ENCODE measurements around the gene ZP2. TPM values are rescaled to one million over a fixed set of nuclear protein-coding genes. Genes with fewer than 3 reads are reported as not detected.

ZP2 gene
- total and polyA plus RNA-seq, 12 donors, result not detected

DNA sequence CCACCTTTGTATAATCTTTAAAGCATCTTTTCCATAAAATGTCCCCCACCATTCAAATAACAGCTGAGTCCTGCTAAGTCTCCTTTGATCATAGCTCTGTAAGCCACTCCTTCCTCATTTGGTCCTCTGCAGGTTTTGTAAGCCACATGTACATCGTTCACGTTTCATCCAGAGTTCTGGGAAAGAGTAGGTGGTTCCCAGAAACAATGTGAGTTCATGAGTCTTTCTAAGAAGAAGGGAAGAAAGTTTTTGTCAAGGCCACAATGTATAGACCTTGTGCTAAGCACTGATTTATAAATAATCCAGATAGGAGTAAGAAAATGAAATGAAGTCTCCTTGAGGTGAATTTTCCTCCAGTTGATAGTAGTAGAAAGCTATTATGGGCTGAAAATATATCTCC is 13.4 kb upstream of the ZP2 start:
- TF ChIP-seq, protein P1, sequence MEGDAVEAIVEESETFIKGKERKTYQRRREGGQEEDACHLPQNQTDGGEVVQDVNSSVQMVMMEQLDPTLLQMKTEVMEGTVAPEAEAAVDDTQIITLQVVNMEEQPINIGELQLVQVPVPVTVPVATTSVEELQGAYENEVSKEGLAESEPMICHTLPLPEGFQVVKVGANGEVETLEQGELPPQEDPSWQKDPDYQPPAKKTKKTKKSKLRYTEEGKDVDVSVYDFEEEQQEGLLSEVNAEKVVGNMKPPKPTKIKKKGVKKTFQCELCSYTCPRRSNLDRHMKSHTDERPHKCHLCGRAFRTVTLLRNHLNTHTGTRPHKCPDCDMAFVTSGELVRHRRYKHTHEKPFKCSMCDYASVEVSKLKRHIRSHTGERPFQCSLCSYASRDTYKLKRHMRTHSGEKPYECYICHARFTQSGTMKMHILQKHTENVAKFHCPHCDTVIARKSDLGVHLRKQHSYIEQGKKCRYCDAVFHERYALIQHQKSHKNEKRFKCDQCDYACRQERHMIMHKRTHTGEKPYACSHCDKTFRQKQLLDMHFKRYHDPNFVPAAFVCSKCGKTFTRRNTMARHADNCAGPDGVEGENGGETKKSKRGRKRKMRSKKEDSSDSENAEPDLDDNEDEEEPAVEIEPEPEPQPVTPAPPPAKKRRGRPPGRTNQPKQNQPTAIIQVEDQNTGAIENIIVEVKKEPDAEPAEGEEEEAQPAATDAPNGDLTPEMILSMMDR (IDR thresholded peaks at IDR 0.05), result no peak
- DNase-seq, result no peak
- Histone ChIP-seq H3K4me1 (no peaks in the 10 kb centered on the region), H3K9me3 (no peaks in the 10 kb centered on the region), H3K4me3 (no peak overlapping the region), H3K27ac (no peak overlapping the region), H3K36me3 (no peaks in the 10 kb centered on the region), H3K27me3 (peaks cover 0 to 30% (median 16%) of the 10 kb centered on the region in 7 donors)
- no peak for ATAC-seq
- intact Hi-C loops (cut with DNase I), result no loop called here
- WGBS, 2 donors, result 80 to 87% methylated on average over 2 of the region's 2 CpGs

DNA sequence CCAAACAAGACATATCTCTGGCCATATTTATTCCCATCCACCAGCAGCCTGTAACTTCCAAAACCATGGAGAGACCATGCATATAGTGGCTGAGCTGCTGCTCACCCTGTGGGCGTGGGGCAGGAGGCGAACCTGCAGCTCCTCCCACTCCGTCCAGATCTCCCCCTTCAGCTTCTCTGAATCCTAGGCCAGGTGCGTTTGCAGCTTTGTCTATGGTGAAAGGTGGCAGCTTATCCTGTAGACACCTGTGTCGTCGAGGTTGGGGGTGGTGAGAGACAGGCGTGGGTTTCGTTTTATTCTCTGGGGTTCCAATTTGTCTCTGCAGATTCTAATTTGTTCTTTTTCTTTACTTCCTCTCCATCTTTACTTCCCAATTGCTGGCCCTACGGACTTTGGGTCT is 12.4 kb upstream of the ZP2 start:
- no peak overlapping the region for H3K27ac ChIP-seq
- DNase-seq (no peak), ATAC-seq (no peak)
- 72 to 73% methylated on average over 9 of the region's 9 CpGs for WGBS, 2 donors
- H3K27me3 ChIP-seq, result peaks cover 0 to 36% (median 15%) of the 10 kb centered on the region in 7 donors
- no peak overlapping the region for H3K4me3 ChIP-seq
- no peaks in the 10 kb centered on the region for H3K36me3 ChIP-seq
- H3K9me3 ChIP-seq, result no peaks in the 10 kb centered on the region
- intact Hi-C loops (cut with DNase I), result no loop called here
- no peaks in the 10 kb centered on the region for H3K4me1 ChIP-seq
- TF ChIP-seq, protein P1 (IDR thresholded peaks at IDR 0.05), result no peak

DNA sequence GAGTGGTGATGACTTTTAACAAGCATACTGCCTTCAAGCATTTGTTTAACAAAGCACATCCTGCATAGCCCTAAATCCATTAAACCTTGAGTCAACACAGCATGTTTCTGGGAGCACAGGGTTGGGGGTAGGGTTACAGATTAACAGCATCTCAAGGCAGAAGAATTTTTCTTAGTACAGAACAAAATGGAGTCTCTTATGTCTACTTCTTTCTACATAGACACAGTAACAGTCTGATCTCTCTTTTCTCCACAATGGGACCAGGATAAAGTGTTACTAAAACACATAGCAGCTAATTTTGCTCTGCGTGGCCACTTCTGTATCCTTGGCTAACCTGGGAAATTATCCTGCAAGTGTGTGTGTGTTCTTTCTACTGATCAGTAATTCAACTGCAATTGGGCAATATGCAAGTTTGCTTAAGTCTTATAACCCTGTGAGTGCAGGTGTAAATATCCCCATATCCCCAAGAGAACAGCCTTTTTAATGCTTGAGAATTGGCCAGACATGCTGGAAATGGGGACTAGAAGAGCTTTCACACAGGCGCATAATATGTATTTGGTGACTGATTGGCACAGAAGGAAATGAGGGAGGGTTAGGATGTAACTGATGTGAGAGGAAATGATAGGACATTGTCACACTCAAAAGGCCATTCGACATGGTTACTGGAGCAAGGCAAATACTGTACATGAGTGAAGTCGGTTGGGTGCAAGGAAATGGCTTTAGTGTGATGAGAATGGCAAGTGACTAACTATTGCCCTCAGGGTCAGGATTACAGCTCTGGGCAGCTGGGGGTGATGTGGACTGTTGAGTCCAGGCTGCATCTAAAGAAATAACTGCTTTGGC is 11.3 kb upstream of the ZP2 start:
- H3K4me1 ChIP-seq, result no peaks in the 10 kb centered on the region
- H3K4me3 ChIP-seq, result no peak overlapping the region
- no peaks in the 10 kb centered on the region for H3K9me3 ChIP-seq
- DNase-seq (no peak), ATAC-seq (no peak)
- H3K27ac ChIP-seq, result no peak overlapping the region
- intact Hi-C loops (cut with DNase I), result no loop called here
- H3K36me3 ChIP-seq, result no peaks in the 10 kb centered on the region
- TF ChIP-seq, protein P1 (IDR thresholded peaks at IDR 0.05), result no peak
- peaks cover 0 to 44% (median 17%) of the 10 kb centered on the region in 7 donors for H3K27me3 ChIP-seq
- WGBS, 2 donors, result 70 to 71% methylated on average over 4 of the region's 4 CpGs

DNA sequence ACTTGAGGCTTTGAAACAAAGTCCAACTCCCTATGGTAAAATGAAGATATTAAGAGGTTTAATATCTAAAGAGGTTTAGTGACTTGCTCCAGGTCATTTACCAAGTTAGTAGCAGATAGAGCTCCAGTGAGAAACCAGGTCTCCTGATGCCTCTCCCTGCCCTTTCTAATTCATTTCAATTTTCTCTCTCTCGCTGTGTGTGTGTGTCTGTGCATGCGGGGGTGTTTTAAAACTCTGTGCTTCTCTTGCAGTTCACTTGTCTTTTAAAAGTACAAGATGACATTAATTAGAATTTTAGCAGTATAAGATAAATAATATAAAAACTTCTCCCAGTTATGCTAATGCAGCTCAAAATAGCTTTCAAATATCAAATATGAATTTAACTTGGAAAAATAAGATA is 8.2 kb upstream of the ZP2 start:
- H3K36me3 ChIP-seq, result no peaks in the 10 kb centered on the region
- ATAC-seq (no peak), DNase-seq (no peak)
- TF ChIP-seq, protein P1 (IDR thresholded peaks at IDR 0.05), result no peak
- no peaks in the 10 kb centered on the region for H3K9me3 ChIP-seq
- WGBS, 2 donors, result 90 to 97% methylated on average over 2 of the region's 2 CpGs
- peaks cover 0 to 28% (median 24%) of the 10 kb centered on the region in 7 donors for H3K27me3 ChIP-seq
- intact Hi-C loops (cut with DNase I), result no loop called here
- no peak overlapping the region for H3K4me3 ChIP-seq
- no peak overlapping the region for H3K27ac ChIP-seq
- H3K4me1 ChIP-seq, result no peaks in the 10 kb centered on the region
